Measurements from ENCODE around the gene CD27. TPM values are rescaled to one million over a fixed set of nuclear protein-coding genes. Genes with fewer than 3 reads are reported as not detected.

CD27 gene
- total RNA-seq = 100 to 1,000 TPM; 112 to 131 TPM

GRCh38 chr12:6444704-6445688, at the start of gene CD27:
TSS of gene CD27 (plus strand) at chr12:6444955. CDS start at chr12:6445096, 141 bp downstream.
- Mint-ChIP-seq H3K27ac (peak within 1 kb of the TSS; percentile 96), H3K36me3 (ENCODE audit: low read depth) (peaks cover 39% of the 10 kb centered on the region), H3K4me3 (peak within 1 kb of the TSS; percentile 90), H3K27me3 (ENCODE audit: low read depth) (no peaks in the 10 kb centered on the region), H3K4me1 (ENCODE audit: low read depth) (peaks cover 67% of the 10 kb centered on the region), H3K9me3 (ENCODE audit: insufficient read depth) (no peaks in the 10 kb centered on the region)
- POLR2A ChIA-PET = interaction anchor here (0.7 to 7.6 kb wide), 10 partner anchors 7 to 110 kb away, joined by 3 to 91 read pairs (median 12); partner anchors contain the start of genes MRPL51, TAPBPL and VAMP1
- peak; percentile 58 for DNase-seq
- ATAC-seq = peak; percentile 64
- CTCF ChIA-PET = interaction anchor here (0.9 to 7.7 kb wide), 9 partner anchors 12 to 112 kb away, joined by 3 to 64 read pairs (median 16); partner anchors contain the start of gene VAMP1

GRCh38 chr12:6396031-6396430, 48.7 kb upstream of the CD27 start:
- no peak for DNase-seq
- H3K4me3 Mint-ChIP-seq = no peak overlapping the region
- ChIA-PET POLR2A (no interaction called here), CTCF (interaction anchor here (2.0 kb wide), 1 partner anchor 14 kb away, joined by 4 read pairs; no protein-coding TSS in a partner anchor)
- H3K4me1 Mint-ChIP-seq (ENCODE audit: low read depth) = no peaks in the 10 kb centered on the region
- no peak overlapping the region for H3K27ac Mint-ChIP-seq
- no peaks in the 10 kb centered on the region for H3K9me3 Mint-ChIP-seq (ENCODE audit: insufficient read depth)
- H3K27me3 Mint-ChIP-seq (ENCODE audit: low read depth) = peaks cover 11% of the 10 kb centered on the region
- H3K36me3 Mint-ChIP-seq (ENCODE audit: low read depth) = no peaks in the 10 kb centered on the region
- ATAC-seq = no peak

- CTCF ChIA-PET = interaction anchor here (1.6 kb wide), 1 partner anchor 77 kb away, joined by 8 read pairs; no protein-coding TSS in a partner anchor
- Mint-ChIP-seq H3K27me3 (ENCODE audit: low read depth) (peaks cover 12% of the 10 kb centered on the region), H3K27ac (no peak overlapping the region), H3K9me3 (ENCODE audit: insufficient read depth) (no peaks in the 10 kb centered on the region), H3K4me3 (no peak overlapping the region), H3K36me3 (ENCODE audit: low read depth) (no peaks in the 10 kb centered on the region), H3K4me1 (ENCODE audit: low read depth) (peaks cover 3% of the 10 kb centered on the region)
- DNase-seq = no peak
- POLR2A ChIA-PET = no interaction called here
- ATAC-seq = no peak
These were observed 44.7 kb upstream of the CD27 start for GRCh38 chr12:6399884-6400644.

GRCh38 chr12:6404390-6404789, 40.4 kb upstream of the CD27 start:
- H3K4me3 Mint-ChIP-seq = no peak overlapping the region
- ChIA-PET POLR2A (interaction anchor here (0.6 kb wide), 1 partner anchor 65 kb away, joined by 3 read pairs; no protein-coding TSS in a partner anchor), CTCF (interaction anchor here (1.3 kb wide), 1 partner anchor 61 kb away, joined by 3 read pairs; no protein-coding TSS in a partner anchor)
- DNase-seq = no peak
- H3K36me3 Mint-ChIP-seq (ENCODE audit: low read depth) = no peaks in the 10 kb centered on the region
- H3K9me3 Mint-ChIP-seq (ENCODE audit: insufficient read depth) = no peaks in the 10 kb centered on the region
- peaks cover 3% of the 10 kb centered on the region for H3K4me1 Mint-ChIP-seq (ENCODE audit: low read depth)
- peaks cover 14% of the 10 kb centered on the region for H3K27me3 Mint-ChIP-seq (ENCODE audit: low read depth)
- no peak overlapping the region for H3K27ac Mint-ChIP-seq
- no peak for ATAC-seq

GRCh38 chr12:6405963-6406362, 38.8 kb upstream of the CD27 start:
- Mint-ChIP-seq H3K27me3 (ENCODE audit: low read depth) (peaks cover 14% of the 10 kb centered on the region), H3K36me3 (ENCODE audit: low read depth) (no peaks in the 10 kb centered on the region), H3K4me1 (ENCODE audit: low read depth) (peaks cover 3% of the 10 kb centered on the region), H3K27ac (no peak overlapping the region), H3K4me3 (no peak overlapping the region), H3K9me3 (ENCODE audit: insufficient read depth) (no peaks in the 10 kb centered on the region)
- ChIA-PET POLR2A (no interaction called here), CTCF (no interaction called here)
- DNase-seq (no peak), ATAC-seq (no peak)

GRCh38 chr12:6407236-6407954, 37.4 kb upstream of the CD27 start:
- H3K36me3 Mint-ChIP-seq (ENCODE audit: low read depth) = no peaks in the 10 kb centered on the region
- H3K27ac Mint-ChIP-seq = no peak overlapping the region
- ChIA-PET CTCF (no interaction called here), POLR2A (no interaction called here)
- peaks cover 15% of the 10 kb centered on the region for H3K27me3 Mint-ChIP-seq (ENCODE audit: low read depth)
- peaks cover 3% of the 10 kb centered on the region for H3K4me1 Mint-ChIP-seq (ENCODE audit: low read depth)
- no peak for ATAC-seq
- no peaks in the 10 kb centered on the region for H3K9me3 Mint-ChIP-seq (ENCODE audit: insufficient read depth)
- no peak for DNase-seq
- H3K4me3 Mint-ChIP-seq = no peak overlapping the region

- ATAC-seq = no peak
- CTCF ChIA-PET = interaction anchor here (1.0 to 2.6 kb wide), 3 partner anchors 49 to 121 kb away, joined by 3 to 15 read pairs (median 7); no protein-coding TSS in a partner anchor
- POLR2A ChIA-PET = no interaction called here
These were observed 28.2 kb upstream of the CD27 start for GRCh38 chr12:6416596-6416995.

GRCh38 chr12:6418796-6419195, 26.0 kb upstream of the CD27 start:
- DNase-seq = no peak
- ATAC-seq = no peak
- ChIA-PET POLR2A (interaction anchor here (1.5 kb wide), 1 partner anchor 34 kb away, joined by 5 read pairs; no protein-coding TSS in a partner anchor), CTCF (interaction anchor here (0.9 to 2.1 kb wide), 2 partner anchors 47 to 92 kb away, joined by 3 to 10 read pairs; no protein-coding TSS in a partner anchor)
- no peaks in the 10 kb centered on the region for H3K9me3 Mint-ChIP-seq (ENCODE audit: insufficient read depth)
- H3K4me1 Mint-ChIP-seq (ENCODE audit: low read depth) = peaks cover 29% of the 10 kb centered on the region
- no peak overlapping the region for H3K27ac Mint-ChIP-seq
- no peaks in the 10 kb centered on the region for H3K36me3 Mint-ChIP-seq (ENCODE audit: low read depth)
- peaks cover 2% of the 10 kb centered on the region for H3K27me3 Mint-ChIP-seq (ENCODE audit: low read depth)
- no peak overlapping the region for H3K4me3 Mint-ChIP-seq

More at GRCh38 chr12:6416596-6416995, 28.2 kb upstream of the CD27 start:
- Mint-ChIP-seq H3K27me3 (ENCODE audit: low read depth) (peaks cover 2% of the 10 kb centered on the region), H3K27ac (no peak overlapping the region), H3K36me3 (ENCODE audit: low read depth) (no peaks in the 10 kb centered on the region), H3K9me3 (ENCODE audit: insufficient read depth) (no peaks in the 10 kb centered on the region), H3K4me1 (ENCODE audit: low read depth) (peaks cover 21% of the 10 kb centered on the region), H3K4me3 (no peak overlapping the region)
- DNase-seq = no peak

- Mint-ChIP-seq H3K36me3 (ENCODE audit: low read depth) (no peaks in the 10 kb centered on the region), H3K27ac (no peak overlapping the region), H3K4me3 (no peak overlapping the region), H3K27me3 (ENCODE audit: low read depth) (no peaks in the 10 kb centered on the region), H3K9me3 (ENCODE audit: insufficient read depth) (no peaks in the 10 kb centered on the region), H3K4me1 (ENCODE audit: low read depth) (peaks cover 34% of the 10 kb centered on the region)
- ATAC-seq (no peak), DNase-seq (no peak)
- CTCF ChIA-PET = interaction anchor here (1.2 to 2.1 kb wide), 3 partner anchors 45 to 97 kb away, joined by 4 to 10 read pairs (median 4); no protein-coding TSS in a partner anchor
- POLR2A ChIA-PET = no interaction called here
These were observed 24.4 kb upstream of the CD27 start for GRCh38 chr12:6420364-6420763.

GRCh38 chr12:6423267-6424007, 21.3 kb upstream of the CD27 start:
- DNase-seq (peak; percentile 88), ATAC-seq (peak; percentile 75)
- Mint-ChIP-seq H3K9me3 (ENCODE audit: insufficient read depth) (no peaks in the 10 kb centered on the region), H3K36me3 (ENCODE audit: low read depth) (no peaks in the 10 kb centered on the region), H3K4me3 (no peak overlapping the region), H3K27ac (peak overlapping the region; percentile 83), H3K4me1 (ENCODE audit: low read depth) (peaks cover 49% of the 10 kb centered on the region), H3K27me3 (ENCODE audit: low read depth) (no peaks in the 10 kb centered on the region)
- POLR2A ChIA-PET = interaction anchor here (0.7 to 6.1 kb wide), 12 partner anchors 24 to 115 kb away, joined by 3 to 49 read pairs (median 10); partner anchors contain the start of genes MRPL51, TAPBPL and VAMP1
- CTCF ChIA-PET = interaction anchor here (0.6 to 7.8 kb wide), 30 partner anchors 9 to 410 kb away, joined by 3 to 288 read pairs (median 5); partner anchors contain the start of genes CD27, GAPDH, IFFO1 and MRPL51

All from activated CD8-positive, alpha-beta T cell treated with anti-CD3 and anti-CD28 coated beads, Interleukin-2, amount 10 ng/mL, durations not matched to agents 7 days and 5 days (primary cell).